Left lung (tissue), 10 donors: ENCODE results near the gene VSTM4. TPM values are rescaled to one million over a fixed set of nuclear protein-coding genes. Genes with fewer than 3 reads are reported as not detected.

Experiments
- ATAC-seq: fragments of 200-7000 bp; cut with Tn5 transposase; one replicate; pipeline ENCODE4 v1.9.1; 2020; ENCODE audit warnings: moderate library complexity
- DNase-seq, 4 donors: peaks; one replicate each; pipeline ENCODE4 v3.0.0-alpha.2; 2013 to 2020
- H3K27ac ChIP-seq, 2 donors: fragments of 200-600 bp; sonication (generic) in 1 of 2; one replicate each; pipeline versions ENCODE4 v1.5.0 to v1.8.0; 2020 to 2021
- H3K27me3 ChIP-seq, 2 donors: fragments of 200-600 bp; sonication (generic) in 1 of 2; one replicate each; pipeline versions ENCODE4 v1.5.0 to v1.8.0; 2020 to 2021
- H3K36me3 ChIP-seq, 2 donors: fragments of 200-600 bp; sonication (generic) in 1 of 2; one replicate each; pipeline versions ENCODE4 v1.5.0 to v1.8.0; 2020 to 2021
- H3K4me1 ChIP-seq, 2 donors: fragments of 200-600 bp; one replicate each; pipeline ENCODE4 v1.8.0; 2021
- H3K4me3 ChIP-seq, 2 donors: fragments of 200-600 bp; sonication (generic) in 1 of 2; one replicate each; pipeline versions ENCODE4 v1.5.0 to v1.8.0; 2020 to 2021; ENCODE audit warnings: mild to moderate bottlenecking in 1 of 2
- H3K9me3 ChIP-seq, 2 donors: fragments of 200-600 bp; sonication (generic) in 1 of 2; one replicate each; pipeline versions ENCODE4 v1.5.0 to v1.8.0; 2020 to 2021
- CTCF ChIP-seq, 2 donors: fragments of 200-600 bp; sonication (generic) in 1 of 2; IDR thresholded peaks; one replicate each; pipeline versions ENCODE4 v1.5.0 to v1.8.0; 2021; ENCODE audit warnings: antibody characterized with exemption in 2 of 2
- intact Hi-C, 2 donors: fragments of 100-400 bp; cut with DNase I; formaldehyde crosslinking; loops; one replicate each; pipeline versions ENCODE4 v1.11.2 to v1.14.2; 2022
- polyA plus RNA-seq, 6 donors: library from polyadenylated mRNA; unstranded; fragments of 120-200 nt; gene quantifications; one replicate each; pipeline ENCODE4 v1.2.1, GENCODE V29; 2013; ENCODE audit not compliant: insufficient read length in 6 of 6
- total RNA-seq, 2 donors: library from RNA; stranded (reverse); fragmentation: NEBNext Ultra II Directional; extraction: Animal tissue kit (Norgen Biotek cat#: 25700); gene quantifications; one replicate each; pipeline ENCODE4 v1.2.1, GENCODE V29; 2021
- donor health status: DM: no; HTN: yes; CAD: no.
- donor health status: DM: no; HTN: no; CAD: no.

VSTM4 gene
- total and polyA plus RNA-seq, 8 donors = 11.0 to 36.9 (median 30.8) TPM

- no peaks in the 10 kb centered on the region for H3K36me3 ChIP-seq
- no peaks in the 10 kb centered on the region for H3K4me1 ChIP-seq
- no peak overlapping the region for H3K4me3 ChIP-seq
- no peaks in the 10 kb centered on the region for H3K9me3 ChIP-seq
- intact Hi-C loops = no loop called here
- H3K27ac ChIP-seq = no peak overlapping the region
- H3K27me3 ChIP-seq = no peaks in the 10 kb centered on the region
- TF ChIP-seq CTCF (IDR thresholded peaks at IDR 0.05) = no peak
- no peak for DNase-seq
- ATAC-seq = no peak
Observed at GRCh38 chr10:49040601-49041000, 74.7 kb downstream of the VSTM4 start.

- H3K36me3 ChIP-seq = no peaks in the 10 kb centered on the region
- no peaks in the 10 kb centered on the region for H3K9me3 ChIP-seq
- no peak overlapping the region for H3K4me3 ChIP-seq
- no peak overlapping the region for H3K27ac ChIP-seq
- ATAC-seq = no peak
- no peak for DNase-seq
- no peaks in the 10 kb centered on the region for H3K4me1 ChIP-seq
- intact Hi-C loops = no loop called here
- no peaks in the 10 kb centered on the region for H3K27me3 ChIP-seq
- TF ChIP-seq CTCF (IDR thresholded peaks at IDR 0.05) = no peak
Observed at GRCh38 chr10:49039409-49039808, 75.9 kb downstream of the VSTM4 start.

GRCh38 chr10:49038711-49039110 lies 76.6 kb downstream of the VSTM4 start:
- Histone ChIP-seq H3K36me3 (no peaks in the 10 kb centered on the region), H3K4me3 (no peak overlapping the region), H3K4me1 (no peaks in the 10 kb centered on the region), H3K27ac (no peak overlapping the region), H3K27me3 (no peaks in the 10 kb centered on the region), H3K9me3 (no peaks in the 10 kb centered on the region)
- no peak for DNase-seq
- intact Hi-C loops = no loop called here
- ATAC-seq = no peak
- no peak for TF ChIP-seq CTCF (IDR thresholded peaks at IDR 0.05)

DNA sequence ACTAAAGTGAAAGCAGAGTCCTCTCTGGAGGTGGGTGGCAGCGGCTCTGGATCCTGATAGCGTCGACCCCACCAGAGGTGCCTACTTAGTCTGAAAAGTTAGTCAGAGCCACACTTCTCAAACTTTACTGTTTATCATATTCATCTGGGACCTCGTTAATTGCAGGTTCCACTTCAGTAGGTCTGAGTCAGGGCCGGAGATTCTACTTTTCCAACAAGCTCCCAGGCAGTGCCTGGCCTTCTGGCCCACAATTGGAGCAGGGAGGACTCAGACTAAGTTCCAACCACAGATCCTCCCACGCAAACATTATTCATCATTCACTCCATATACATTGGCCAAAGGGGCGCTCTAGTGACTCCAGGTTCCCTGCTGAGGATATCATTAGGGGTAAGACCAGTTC lies 78.1 kb downstream of the VSTM4 start:
- no peak for ATAC-seq
- DNase-seq = no peak

DNA sequence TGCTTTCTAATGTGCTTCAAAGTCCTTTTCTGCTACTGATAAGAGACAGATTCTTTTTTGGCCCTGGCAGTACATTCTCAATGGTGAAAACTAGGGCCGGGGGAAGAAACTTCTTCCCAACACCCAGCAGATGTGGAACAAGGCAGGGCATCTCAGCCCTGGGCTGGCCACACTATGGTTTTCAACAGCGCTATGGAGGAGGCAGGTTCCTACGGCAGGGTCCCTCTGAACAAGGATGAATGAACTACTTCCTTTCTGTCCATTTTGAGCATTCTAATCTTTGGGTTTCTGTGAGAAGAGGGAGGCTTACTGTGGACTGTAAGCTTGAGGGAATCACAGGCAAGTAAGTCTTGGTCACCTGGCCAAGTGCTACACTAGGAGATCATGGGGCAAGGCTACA lies 78.7 kb downstream of the VSTM4 start:
- no peak for ATAC-seq
- no peak overlapping the region for H3K27ac ChIP-seq
- intact Hi-C loops = no loop called here
- no peak overlapping the region for H3K4me3 ChIP-seq
- no peaks in the 10 kb centered on the region for H3K4me1 ChIP-seq
- no peaks in the 10 kb centered on the region for H3K9me3 ChIP-seq
- no peaks in the 10 kb centered on the region for H3K36me3 ChIP-seq
- H3K27me3 ChIP-seq = no peaks in the 10 kb centered on the region
- no peak for TF ChIP-seq CTCF (IDR thresholded peaks at IDR 0.05)
- DNase-seq = no peak

More for the DNA sequence above, 78.1 kb downstream of the VSTM4 start:
- Histone ChIP-seq H3K27ac (no peak overlapping the region), H3K4me1 (no peaks in the 10 kb centered on the region), H3K4me3 (no peak overlapping the region), H3K27me3 (no peaks in the 10 kb centered on the region), H3K36me3 (no peaks in the 10 kb centered on the region), H3K9me3 (no peaks in the 10 kb centered on the region)
- intact Hi-C loops = no loop called here
- no peak for TF ChIP-seq CTCF (IDR thresholded peaks at IDR 0.05)
